Stimulated activated CD4-positive, alpha-beta T cell treated with anti-CD3 and anti-CD28 coated beads, Interleukin-1b, Interleukin-23, amount 100 ng/mL, for 4 hours (primary cell): ENCODE results near the gene WWOX.
"Not testable (repeated sequence)": the region's sequence is repeated elsewhere in the genome, so short reads cannot be mapped to it uniquely, and the experiment has no call there.

ENCODE experiments used
- DNase-seq, 2 donors: peaks; one replicate each; pipeline ENCODE4 v3.0.0-alpha.2; 2020; ENCODE audit warnings: low read depth in 2 of 2

WWOX gene

GRCh38 chr16:78574571-78574970, 475.1 kb downstream of the WWOX start:
- no peak for DNase-seq

GRCh38 chr16:78576941-78577340, 477.5 kb downstream of the WWOX start:
- no peak for DNase-seq

GRCh38 chr16:78577630-78578029, 478.2 kb downstream of the WWOX start:
- no peak for DNase-seq

GRCh38 chr16:78579020-78579419, 479.6 kb downstream of the WWOX start:
- no peak for DNase-seq

- DNase-seq: no peak
These were observed 484.0 kb downstream of the WWOX start for GRCh38 chr16:78583441-78583840.

GRCh38 chr16:78584213-78584860, 484.9 kb downstream of the WWOX start:
- DNase-seq: no peak

- no peak for DNase-seq
These were observed 485.5 kb downstream of the WWOX start for GRCh38 chr16:78584991-78585390.

- DNase-seq: no peak
These were observed 489.9 kb downstream of the WWOX start for GRCh38 chr16:78589331-78589730.

GRCh38 chr16:78591682-78592103, 492.2 kb downstream of the WWOX start:
- DNase-seq: no peak

- DNase-seq: no peak
These were observed 492.7 kb downstream of the WWOX start for GRCh38 chr16:78592111-78592510.

GRCh38 chr16:78593352-78593751, 493.9 kb downstream of the WWOX start:
- DNase-seq: no peak

- DNase-seq: no peak
These were observed 494.7 kb downstream of the WWOX start for GRCh38 chr16:78594191-78594590.

- DNase-seq: no peak
These were observed 497.0 kb downstream of the WWOX start for GRCh38 chr16:78596348-78596995.

GRCh38 chr16:78596996-78597422, 497.6 kb downstream of the WWOX start:
- DNase-seq: no peak

GRCh38 chr16:78597809-78598570, 498.5 kb downstream of the WWOX start:
- no peak for DNase-seq

- DNase-seq: no peak
These were observed 499.8 kb downstream of the WWOX start for GRCh38 chr16:78599271-78599670.

- DNase-seq: not testable (repeated sequence)
These were observed 505.1 kb downstream of the WWOX start for GRCh38 chr16:78604423-78605062.

GRCh38 chr16:78605548-78606101, 506.2 kb downstream of the WWOX start:
- DNase-seq: no peak

GRCh38 chr16:78606545-78606944, 507.1 kb downstream of the WWOX start:
- DNase-seq: no peak

- DNase-seq: no peak
These were observed 507.6 kb downstream of the WWOX start for GRCh38 chr16:78607022-78607421.

- no peak for DNase-seq
These were observed 508.0 kb downstream of the WWOX start for GRCh38 chr16:78607465-78607864.

GRCh38 chr16:78608305-78608776, 508.9 kb downstream of the WWOX start:
- DNase-seq: no peak
